Panc1 (cell line): ENCODE measurements around the gene MPPE1. TPM values are rescaled to one million over a fixed set of nuclear protein-coding genes. Genes with fewer than 3 reads are reported as not detected.

Experiments used
- ATAC-seq: fragments of 200-7000 bp; cut with Tn5 transposase; 2 replicates; pipeline ENCODE4 v1.9.1; 2020; ENCODE audit warnings: mild to moderate bottlenecking, moderate library complexity
- BruUV-seq: library from RNA; stranded (reverse); fragments of 400-500 nt; replicated peaks from 2 replicates; lab custom pipeline; 2021; lab: Mats Ljungman, UMichigan
- CTCF ChIA-PET: fragments of 300-600 bp; sonication (Branson Sonifier 250); formaldehyde crosslinking; loops from one replicate; lab custom pipeline; 2022; ENCODE audit warnings: antibody characterized with exemption; lab: Charles Lee
- POLR2A ChIA-PET: fragments of 300-600 bp; sonication (Branson Sonifier 250); formaldehyde crosslinking; loops from one replicate; lab custom pipeline; 2022; ENCODE audit warnings: antibody characterized with exemption; lab: Charles Lee
- DNase-seq: peaks from one replicate; pipeline ENCODE4 v3.0.0-alpha.2; 2010; ENCODE audit warnings: low read depth, low spot score
- H3K27ac ChIP-seq: 2 replicates; pipeline ENCODE4 v1.5.1; 2011; ENCODE audit warnings: mild to moderate bottlenecking, low read length, inconsistent platforms
- H3K27me3 ChIP-seq: fragments of 200-500 bp; sonication (Bioruptor generic); 2 replicates; pipeline ENCODE4 v1.6.0; 2014; ENCODE audit warnings: low read length, inconsistent platforms; ENCODE audit not compliant: control insufficient read depth, insufficient read depth
- H3K36me3 ChIP-seq: fragments of 200-500 bp; sonication (Bioruptor generic); 2 replicates; pipeline ENCODE4 v1.5.1; 2014; ENCODE audit warnings: inconsistent platforms, mild to moderate bottlenecking, low read length, moderate library complexity; ENCODE audit not compliant: control insufficient read depth, insufficient read depth
- H3K4me1 ChIP-seq: 2 replicates; pipeline ENCODE4 v1.5.1; 2011; ENCODE audit warnings: inconsistent platforms, mild to moderate bottlenecking, low read length, moderate library complexity; ENCODE audit not compliant: control insufficient read depth, insufficient read depth
- H3K4me3 ChIP-seq, 2 experiments: 2 replicates each; pipeline ENCODE4 v1.5.1; 2011 to 2012; ENCODE audit warnings: low read depth in 2 of 2, low read length in 2 of 2, mild to moderate bottlenecking in 2 of 2, inconsistent platforms in 1 of 2, moderate library complexity in 1 of 2
- H3K9me3 ChIP-seq: fragments of 200-500 bp; sonication (Bioruptor generic); 2 replicates; pipeline ENCODE4 v1.5.1; 2014; ENCODE audit warnings: low read depth, mild to moderate bottlenecking, inconsistent platforms, low read length, moderate library complexity; ENCODE audit not compliant: control insufficient read depth, insufficient read depth
- POLR2AphosphoS5 ChIP-seq: IDR thresholded peaks from 2 replicates; pipeline ENCODE4 v1.6.1; 2012; ENCODE audit warnings: mild to moderate bottlenecking, low read depth, low read length, moderate library complexity
- SIN3A ChIP-seq: IDR thresholded peaks from 2 replicates; pipeline ENCODE4 v1.6.1; 2012; ENCODE audit warnings: low read depth, mild to moderate bottlenecking, low read length, moderate library complexity, borderline replicate concordance; ENCODE audit not compliant: insufficient read depth
- TCF7L2 ChIP-seq: IDR thresholded peaks from 2 replicates; pipeline ENCODE4 v1.6.1; 2011; ENCODE audit warnings: mild to moderate bottlenecking, low read depth, low read length, inconsistent platforms
- in situ Hi-C: cut with HindIII; loops from 2 replicates; pipeline ENCODE4 v1.10.0; 2016; ENCODE audit warnings: low sequenced_read_pairs, low pct_unique_long_range_greater_than_20kb
- intact Hi-C: fragments of 100-400 bp; cut with micrococcal nuclease; formaldehyde crosslinking; loops from one replicate; pipeline ENCODE4 v1.10.0; 2022; ENCODE audit not compliant: unreplicated experiment
- total RNA-seq: library from RNA; stranded (reverse); gene quantifications from one replicate; pipeline ENCODE4 v1.2.1, GENCODE V29; 2021; ENCODE audit not compliant: unreplicated experiment
- TF ChIP-seq, protein P1 (sequence below), 2 experiments: IDR thresholded peaks; 2 replicates each; pipeline ENCODE4 v1.6.1; 2011 to 2012; ENCODE audit warnings: low read depth in 2 of 2, control low read depth in 1 of 2, low read length in 1 of 2, mild to moderate bottlenecking in 1 of 2, moderate library complexity in 1 of 2; ENCODE audit not compliant: insufficient read depth in 1 of 2
- TF ChIP-seq, protein P2 (sequence below): fragments of 450-650 bp; IDR thresholded peaks from 2 replicates; pipeline ENCODE4 v1.5.1; 2017; ENCODE audit warnings: mild to moderate bottlenecking

Gene MPPE1
- total RNA-seq, 1 experiment from 2014 or later, result 37.1 TPM

DNA sequence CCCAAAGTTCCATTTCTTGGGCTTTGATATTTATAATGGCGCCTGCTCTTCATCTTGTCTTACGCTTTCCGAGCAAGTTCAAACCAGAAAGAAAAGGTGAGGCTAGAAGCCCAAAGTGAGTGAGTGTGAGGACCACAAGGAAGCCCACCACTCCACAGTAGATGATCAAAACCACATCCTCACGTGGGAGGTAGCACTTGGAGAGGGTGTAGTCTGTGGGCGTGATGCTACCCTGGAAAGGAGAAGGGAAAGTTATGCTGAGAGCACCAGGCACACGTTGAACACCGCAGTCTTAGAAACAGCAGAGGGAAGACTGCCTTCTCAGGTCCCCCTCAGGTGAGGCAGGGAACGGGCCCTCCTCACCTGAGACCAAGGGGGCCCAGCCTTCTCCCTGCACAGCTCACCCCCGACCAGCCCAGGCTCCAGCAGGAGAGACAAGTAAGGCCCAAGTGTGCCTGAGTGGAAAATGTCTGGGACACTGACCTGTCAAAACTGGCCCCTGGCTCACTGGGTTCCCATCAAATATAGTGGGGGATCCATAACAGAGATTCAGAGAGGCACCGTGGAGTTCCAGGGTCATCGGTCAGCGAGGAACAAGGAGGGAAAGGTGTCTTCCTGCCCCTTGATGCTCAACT is 23.6 kb downstream of the MPPE1 start:
- CTCF ChIA-PET, result no interaction called here
- BruUV-seq, result no TSS peak
- Histone ChIP-seq H3K4me3 (no peak overlapping the region), H3K27ac (no peak overlapping the region), H3K27me3 (no peaks in the 10 kb centered on the region), H3K9me3 (no peaks in the 10 kb centered on the region), H3K36me3 (no peaks in the 10 kb centered on the region), H3K4me1 (no peaks in the 10 kb centered on the region)
- intact Hi-C loops, result no loop called here
- POLR2A ChIA-PET, result no interaction called here
- DNase-seq, result no peak
- ATAC-seq, result no peak
- in situ Hi-C loops, result no loop called here
- TF ChIP-seq, protein P1, sequence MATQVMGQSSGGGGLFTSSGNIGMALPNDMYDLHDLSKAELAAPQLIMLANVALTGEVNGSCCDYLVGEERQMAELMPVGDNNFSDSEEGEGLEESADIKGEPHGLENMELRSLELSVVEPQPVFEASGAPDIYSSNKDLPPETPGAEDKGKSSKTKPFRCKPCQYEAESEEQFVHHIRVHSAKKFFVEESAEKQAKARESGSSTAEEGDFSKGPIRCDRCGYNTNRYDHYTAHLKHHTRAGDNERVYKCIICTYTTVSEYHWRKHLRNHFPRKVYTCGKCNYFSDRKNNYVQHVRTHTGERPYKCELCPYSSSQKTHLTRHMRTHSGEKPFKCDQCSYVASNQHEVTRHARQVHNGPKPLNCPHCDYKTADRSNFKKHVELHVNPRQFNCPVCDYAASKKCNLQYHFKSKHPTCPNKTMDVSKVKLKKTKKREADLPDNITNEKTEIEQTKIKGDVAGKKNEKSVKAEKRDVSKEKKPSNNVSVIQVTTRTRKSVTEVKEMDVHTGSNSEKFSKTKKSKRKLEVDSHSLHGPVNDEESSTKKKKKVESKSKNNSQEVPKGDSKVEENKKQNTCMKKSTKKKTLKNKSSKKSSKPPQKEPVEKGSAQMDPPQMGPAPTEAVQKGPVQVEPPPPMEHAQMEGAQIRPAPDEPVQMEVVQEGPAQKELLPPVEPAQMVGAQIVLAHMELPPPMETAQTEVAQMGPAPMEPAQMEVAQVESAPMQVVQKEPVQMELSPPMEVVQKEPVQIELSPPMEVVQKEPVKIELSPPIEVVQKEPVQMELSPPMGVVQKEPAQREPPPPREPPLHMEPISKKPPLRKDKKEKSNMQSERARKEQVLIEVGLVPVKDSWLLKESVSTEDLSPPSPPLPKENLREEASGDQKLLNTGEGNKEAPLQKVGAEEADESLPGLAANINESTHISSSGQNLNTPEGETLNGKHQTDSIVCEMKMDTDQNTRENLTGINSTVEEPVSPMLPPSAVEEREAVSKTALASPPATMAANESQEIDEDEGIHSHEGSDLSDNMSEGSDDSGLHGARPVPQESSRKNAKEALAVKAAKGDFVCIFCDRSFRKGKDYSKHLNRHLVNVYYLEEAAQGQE (IDR thresholded peaks at IDR 0.05; ENCODE audit: insufficient read depth in 1 of 2, low read depth in 2 of 2, low read length in 1 of 2), result no peak
- TF ChIP-seq SIN3A (no peak), TCF7L2 (no peak), POLR2AphosphoS5 (no peak)
- TF ChIP-seq, protein P2, sequence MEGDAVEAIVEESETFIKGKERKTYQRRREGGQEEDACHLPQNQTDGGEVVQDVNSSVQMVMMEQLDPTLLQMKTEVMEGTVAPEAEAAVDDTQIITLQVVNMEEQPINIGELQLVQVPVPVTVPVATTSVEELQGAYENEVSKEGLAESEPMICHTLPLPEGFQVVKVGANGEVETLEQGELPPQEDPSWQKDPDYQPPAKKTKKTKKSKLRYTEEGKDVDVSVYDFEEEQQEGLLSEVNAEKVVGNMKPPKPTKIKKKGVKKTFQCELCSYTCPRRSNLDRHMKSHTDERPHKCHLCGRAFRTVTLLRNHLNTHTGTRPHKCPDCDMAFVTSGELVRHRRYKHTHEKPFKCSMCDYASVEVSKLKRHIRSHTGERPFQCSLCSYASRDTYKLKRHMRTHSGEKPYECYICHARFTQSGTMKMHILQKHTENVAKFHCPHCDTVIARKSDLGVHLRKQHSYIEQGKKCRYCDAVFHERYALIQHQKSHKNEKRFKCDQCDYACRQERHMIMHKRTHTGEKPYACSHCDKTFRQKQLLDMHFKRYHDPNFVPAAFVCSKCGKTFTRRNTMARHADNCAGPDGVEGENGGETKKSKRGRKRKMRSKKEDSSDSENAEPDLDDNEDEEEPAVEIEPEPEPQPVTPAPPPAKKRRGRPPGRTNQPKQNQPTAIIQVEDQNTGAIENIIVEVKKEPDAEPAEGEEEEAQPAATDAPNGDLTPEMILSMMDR, result no peak

DNA sequence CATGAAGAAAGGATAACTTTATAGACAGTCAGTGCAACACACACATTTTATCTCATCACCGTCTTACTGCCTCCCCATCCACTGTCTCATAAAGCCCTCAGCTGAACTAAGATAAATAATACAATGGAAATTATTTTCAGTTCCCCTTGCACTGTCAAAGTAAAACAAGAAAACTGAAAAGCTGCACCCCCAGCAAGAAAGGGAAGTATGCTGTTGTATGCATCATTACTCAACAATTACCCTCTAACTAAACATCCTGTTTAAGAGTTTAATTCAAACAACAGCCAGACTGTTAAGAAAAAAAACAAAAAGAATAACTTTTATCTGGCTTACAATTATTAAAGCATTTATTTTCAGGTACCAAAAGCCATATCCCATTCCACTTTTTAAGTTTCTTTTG is 25.0 kb downstream of the MPPE1 start:
- intact Hi-C loops (no loop called here), in situ Hi-C loops (no loop called here)
- TF ChIP-seq, protein P1 (IDR thresholded peaks at IDR 0.05; ENCODE audit: insufficient read depth in 1 of 2, low read depth in 2 of 2, low read length in 1 of 2), result no peak
- TF ChIP-seq TCF7L2 (no peak), SIN3A (no peak), POLR2AphosphoS5 (no peak)
- H3K9me3 ChIP-seq, result no peaks in the 10 kb centered on the region
- ChIA-PET CTCF (no interaction called here), POLR2A (interaction anchor here (0.5 kb wide), 1 partner anchor 28 kb away, joined by 4 read pairs; no protein-coding TSS in a partner anchor)
- no peak overlapping the region for H3K27ac ChIP-seq
- no peaks in the 10 kb centered on the region for H3K4me1 ChIP-seq
- BruUV-seq, result no TSS peak
- H3K27me3 ChIP-seq, result no peaks in the 10 kb centered on the region
- ATAC-seq, result no peak
- DNase-seq, result no peak
- H3K4me3 ChIP-seq, result no peak overlapping the region
- no peaks in the 10 kb centered on the region for H3K36me3 ChIP-seq
